GM19240 (cell line): Measurements from ENCODE around the gene ERMP1.
"Not testable (repeated sequence)": the region's sequence is repeated elsewhere in the genome, so short reads cannot be mapped to it uniquely, and the experiment has no call there.

ENCODE experiments used
- DNase-seq: peaks from one replicate; pipeline ENCODE4 v3.0.0; 2011; ENCODE audit warnings: low spot score; ENCODE audit not compliant: insufficient read length

The ERMP1 gene, protein sequence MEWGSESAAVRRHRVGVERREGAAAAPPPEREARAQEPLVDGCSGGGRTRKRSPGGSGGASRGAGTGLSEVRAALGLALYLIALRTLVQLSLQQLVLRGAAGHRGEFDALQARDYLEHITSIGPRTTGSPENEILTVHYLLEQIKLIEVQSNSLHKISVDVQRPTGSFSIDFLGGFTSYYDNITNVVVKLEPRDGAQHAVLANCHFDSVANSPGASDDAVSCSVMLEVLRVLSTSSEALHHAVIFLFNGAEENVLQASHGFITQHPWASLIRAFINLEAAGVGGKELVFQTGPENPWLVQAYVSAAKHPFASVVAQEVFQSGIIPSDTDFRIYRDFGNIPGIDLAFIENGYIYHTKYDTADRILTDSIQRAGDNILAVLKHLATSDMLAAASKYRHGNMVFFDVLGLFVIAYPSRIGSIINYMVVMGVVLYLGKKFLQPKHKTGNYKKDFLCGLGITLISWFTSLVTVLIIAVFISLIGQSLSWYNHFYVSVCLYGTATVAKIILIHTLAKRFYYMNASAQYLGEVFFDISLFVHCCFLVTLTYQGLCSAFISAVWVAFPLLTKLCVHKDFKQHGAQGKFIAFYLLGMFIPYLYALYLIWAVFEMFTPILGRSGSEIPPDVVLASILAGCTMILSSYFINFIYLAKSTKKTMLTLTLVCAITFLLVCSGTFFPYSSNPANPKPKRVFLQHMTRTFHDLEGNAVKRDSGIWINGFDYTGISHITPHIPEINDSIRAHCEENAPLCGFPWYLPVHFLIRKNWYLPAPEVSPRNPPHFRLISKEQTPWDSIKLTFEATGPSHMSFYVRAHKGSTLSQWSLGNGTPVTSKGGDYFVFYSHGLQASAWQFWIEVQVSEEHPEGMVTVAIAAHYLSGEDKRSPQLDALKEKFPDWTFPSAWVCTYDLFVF

DNA sequence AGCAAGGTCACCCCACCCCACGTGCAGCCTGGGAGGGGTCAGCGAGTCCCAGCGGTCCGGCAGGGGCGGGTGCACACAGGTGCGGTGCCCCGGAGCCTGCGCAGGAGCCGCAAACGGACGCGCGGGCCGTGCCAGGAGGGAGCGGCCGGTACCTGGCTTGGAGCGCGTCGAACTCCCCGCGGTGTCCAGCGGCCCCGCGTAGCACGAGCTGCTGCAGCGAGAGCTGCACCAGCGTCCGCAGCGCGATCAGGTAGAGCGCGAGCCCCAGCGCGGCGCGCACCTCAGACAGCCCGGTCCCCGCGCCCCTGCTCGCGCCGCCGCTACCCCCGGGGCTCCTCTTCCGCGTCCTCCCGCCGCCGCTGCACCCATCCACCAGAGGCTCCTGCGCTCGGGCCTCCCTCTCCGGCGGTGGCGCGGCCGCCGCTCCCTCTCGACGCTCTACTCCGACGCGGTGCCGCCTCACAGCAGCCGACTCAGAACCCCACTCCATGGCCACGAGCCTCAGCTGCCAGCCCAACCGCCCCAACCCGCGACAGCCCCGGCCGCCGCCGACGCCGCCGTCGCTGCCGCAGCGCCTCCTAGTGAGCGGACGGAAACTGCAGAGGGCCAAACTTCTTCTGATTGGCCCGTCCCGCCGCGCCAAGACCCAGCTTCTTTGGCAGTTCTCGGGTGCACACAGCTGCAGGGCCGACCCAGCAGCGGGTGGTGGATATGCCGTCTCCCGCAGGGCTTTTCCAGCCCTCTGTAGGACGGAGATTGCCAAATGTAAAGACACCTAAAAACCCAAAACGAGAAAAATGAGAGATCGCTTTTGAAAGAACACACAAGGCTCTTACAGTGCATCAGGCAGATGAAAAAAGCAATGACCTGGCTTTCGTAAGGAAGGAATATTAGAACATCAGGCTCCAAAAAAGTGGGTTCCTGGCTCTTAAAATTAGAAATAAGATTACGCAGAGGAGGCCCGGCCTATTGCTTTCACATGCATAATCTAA, at the start of gene ERMP1:
Gene ERMP1 (minus strand): TSS at position 580 of the 992 bp plus-strand sequence. CDS start 90 bp downstream, at position 490.
- DNase-seq, result peak; percentile 59

DNA sequence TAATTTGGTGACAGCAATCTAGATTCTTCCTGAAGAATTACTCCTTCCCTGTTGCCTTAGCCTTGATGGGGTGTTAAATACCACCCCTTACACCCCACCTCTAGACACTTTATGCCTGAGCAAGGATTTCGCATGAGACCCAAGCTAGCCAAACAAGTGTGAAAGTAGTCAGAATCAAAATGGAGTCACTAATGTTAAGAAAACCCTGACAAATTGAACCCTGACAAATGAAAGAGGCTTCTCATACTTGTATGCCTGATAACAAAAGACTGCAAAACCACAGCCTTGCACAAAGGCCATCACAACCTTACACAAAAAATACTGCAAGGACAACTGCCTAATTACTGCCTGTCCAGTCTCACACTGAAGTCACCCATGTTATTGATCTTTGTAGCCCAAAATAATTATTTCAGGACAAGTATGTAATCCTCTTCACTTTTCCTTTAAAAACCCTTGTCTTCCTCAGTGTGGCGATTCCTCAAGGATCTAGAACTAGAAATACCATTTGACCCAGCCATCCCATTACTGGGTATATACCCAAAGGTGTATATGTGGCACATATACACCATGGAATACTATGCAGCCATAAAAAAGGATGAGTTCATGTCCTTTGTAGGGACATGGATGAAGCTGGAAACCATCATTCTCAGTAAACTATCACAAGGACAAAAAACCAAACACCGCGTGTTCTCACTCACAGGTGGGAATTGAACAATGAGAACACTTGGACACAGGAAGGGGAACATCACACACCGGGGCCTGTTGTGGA, 49.5 kb upstream of the ERMP1 start:
- not testable (repeated sequence) for DNase-seq

DNA sequence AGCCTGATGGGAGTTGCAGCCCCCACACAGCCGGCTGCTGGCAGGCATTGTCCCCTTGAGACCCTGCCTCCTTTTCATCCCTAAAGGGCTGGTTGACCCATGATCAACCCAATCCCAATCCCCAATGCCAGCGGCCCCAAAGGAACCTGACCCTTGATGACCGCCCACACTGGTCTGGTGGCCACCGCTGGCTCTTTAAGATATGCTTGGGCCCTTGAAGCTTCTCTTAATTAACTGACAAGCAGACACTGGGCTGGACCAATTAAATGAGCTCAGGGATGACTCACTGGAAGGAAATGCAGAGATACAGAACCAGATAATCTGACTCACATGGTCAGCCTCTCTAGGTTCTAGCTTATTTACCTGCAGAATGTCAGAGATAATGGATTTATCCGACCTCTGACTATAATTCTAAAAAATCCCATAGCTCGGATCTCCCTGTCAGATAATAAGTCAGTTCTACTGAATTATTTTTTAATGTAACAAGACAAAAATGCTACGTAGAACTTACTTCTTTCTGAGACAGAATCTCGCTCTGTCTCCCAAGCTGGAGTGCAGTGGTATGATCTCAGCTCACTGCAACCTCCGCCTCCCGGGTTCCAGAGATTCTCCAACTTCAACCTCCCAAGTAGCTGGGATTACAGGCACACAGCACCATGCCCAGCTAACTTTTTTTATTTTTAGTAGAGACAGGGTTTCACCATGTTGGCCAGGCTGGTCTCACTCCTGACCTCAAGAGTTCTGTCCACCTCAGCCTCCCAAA, 46.7 kb upstream of the ERMP1 start:
- no peak for DNase-seq

DNA sequence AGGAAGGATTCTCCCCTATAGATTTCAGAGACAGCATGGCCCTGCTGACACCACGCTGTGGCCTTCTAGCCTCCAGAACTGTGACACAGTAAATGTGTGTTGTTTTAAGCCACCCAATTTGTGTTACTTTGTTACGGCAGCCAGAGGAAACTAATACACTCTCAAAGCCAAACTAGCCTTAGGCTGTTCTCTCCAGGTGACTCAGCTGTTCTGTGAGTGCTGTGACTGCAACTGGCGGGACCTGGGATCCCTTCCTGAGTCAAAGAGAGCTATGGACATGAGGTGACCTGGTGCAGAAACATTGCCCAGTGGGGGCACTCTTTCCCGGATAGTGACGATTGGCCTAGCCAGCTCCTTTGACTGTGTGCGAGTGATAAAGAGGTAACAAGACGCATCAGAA, 43.8 kb upstream of the ERMP1 start:
- no peak for DNase-seq

DNA sequence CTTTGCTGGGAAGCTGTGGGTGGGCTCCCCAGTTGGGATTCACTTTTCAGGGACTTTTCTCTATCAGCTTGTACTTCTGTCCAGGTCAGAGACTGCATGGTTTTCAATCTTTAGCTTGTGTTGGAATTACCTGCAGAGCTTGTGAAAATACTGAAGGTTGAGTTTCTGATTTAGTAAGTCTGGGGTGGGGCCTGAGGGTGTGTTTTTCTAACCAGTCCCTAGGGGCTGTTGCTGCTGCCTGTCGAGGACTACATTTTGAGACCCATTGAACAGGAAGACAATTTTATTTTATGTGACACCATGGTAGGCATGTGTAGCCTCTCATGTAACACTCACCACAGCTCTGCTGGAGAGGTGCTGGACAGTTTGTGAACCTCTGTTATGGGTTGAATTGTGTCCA, 43.1 kb upstream of the ERMP1 start:
- no peak for DNase-seq

DNA sequence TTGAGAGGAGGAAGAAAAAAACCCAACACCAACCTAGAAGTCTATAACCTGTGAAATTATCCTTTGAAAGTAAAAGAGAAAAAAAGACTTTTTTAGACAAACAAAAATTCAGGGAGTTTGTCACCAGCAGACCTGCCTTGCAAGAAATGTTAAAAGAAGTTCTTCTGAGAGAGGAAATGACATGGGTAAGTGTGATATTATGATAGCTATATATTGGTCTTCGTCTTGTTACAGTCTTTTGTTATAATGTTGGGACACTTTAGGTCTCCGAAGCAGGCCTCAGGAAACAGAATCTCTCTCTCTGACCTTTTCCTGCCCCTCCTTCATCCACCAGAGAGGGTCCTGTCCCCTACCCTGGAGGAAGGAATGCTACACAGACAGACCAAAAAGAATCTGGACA, 41.1 kb upstream of the ERMP1 start:
- DNase-seq, result no peak

DNA sequence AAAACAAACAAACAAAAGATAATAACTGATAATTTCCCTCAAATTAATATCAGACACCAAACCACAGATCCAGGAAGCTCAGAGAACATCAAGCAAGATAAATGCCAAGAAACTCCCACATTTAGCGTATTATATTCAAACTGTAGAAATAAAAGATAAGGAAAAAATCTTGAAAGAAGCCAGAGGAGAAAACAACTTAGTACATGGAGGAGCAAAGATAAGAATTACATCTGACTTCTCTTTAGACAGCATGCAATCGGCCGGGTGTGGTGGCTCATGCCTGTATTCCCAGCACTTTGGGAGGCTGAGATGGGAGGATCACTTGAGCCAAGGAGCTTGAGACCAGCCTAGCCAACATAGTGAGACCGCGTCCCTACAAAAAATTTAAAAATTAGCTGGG, 40.5 kb upstream of the ERMP1 start:
- no peak for DNase-seq

DNA sequence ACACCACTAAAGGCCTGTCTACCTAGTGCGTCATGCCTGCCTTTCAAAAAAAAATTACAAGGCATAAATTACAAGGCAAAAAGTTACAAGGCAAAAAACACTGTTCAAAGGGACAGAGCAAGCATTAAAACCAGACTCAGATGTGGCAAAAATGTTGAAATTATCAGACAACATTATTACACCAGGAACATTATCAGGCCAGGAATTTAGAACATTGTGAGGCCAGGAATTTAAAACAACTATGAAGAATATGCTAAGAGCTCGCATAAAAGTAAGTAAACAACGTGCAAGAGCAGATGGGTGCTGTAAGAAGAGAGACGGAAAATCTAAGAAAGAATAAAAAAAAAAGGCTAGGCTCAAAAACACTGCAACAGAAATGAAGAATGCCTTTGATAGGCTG, 39.6 kb upstream of the ERMP1 start:
- no peak for DNase-seq

DNA sequence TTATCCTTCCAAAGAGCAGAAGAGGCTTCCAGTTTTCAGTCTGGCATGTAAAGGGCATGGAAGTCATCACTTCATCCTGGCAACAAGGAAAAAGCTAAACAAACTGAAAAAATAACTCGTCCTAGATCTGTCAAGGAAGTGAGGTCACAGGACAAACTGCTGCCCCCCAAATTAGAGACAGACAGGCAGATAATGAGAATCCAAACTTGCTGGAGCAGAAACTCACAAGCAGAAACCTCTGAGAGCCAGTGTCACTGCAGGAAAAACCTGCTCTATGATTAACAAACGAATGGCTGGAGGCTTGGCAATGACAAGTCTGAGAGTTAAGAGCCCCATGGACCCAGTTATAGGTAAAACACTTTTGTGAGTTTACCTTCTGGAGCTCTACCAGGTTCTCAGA, 38.9 kb upstream of the ERMP1 start:
- no peak for DNase-seq

DNA sequence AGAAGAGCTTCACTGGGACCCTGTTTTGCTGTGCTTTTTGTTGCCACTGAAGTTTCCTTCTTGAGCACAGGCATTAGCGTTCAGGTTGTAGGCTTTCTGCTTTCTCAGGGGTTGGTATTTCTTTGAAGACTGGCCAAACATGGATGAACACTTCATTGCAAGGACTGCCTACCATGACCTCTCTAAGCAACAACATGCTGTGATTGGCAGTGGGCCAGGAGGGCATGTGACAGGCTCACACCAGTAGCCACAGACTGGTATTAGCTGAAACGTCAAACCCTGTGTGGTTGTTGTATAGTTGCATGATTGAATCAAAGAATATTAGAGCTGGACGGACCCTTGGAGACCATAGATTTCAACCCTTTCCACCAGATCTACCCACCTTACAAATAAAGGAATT, 37.8 kb upstream of the ERMP1 start:
- no peak for DNase-seq

DNA sequence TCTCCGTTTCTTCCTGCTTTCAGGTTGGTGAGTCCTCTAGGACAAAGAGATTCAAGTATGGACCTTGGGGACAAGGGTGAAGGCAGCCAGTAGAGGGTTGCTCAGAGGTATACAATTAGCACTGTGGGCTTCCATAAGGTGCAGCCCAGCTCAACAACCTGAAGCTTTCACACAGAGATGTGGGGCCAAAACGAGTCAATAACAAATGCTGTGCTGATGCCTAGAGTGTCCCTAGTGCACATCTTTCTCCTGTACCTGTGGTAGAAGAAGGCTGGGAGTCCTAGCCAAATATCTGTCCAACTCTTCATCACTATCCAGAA, 37.1 kb upstream of the ERMP1 start:
- DNase-seq, result no peak

DNA sequence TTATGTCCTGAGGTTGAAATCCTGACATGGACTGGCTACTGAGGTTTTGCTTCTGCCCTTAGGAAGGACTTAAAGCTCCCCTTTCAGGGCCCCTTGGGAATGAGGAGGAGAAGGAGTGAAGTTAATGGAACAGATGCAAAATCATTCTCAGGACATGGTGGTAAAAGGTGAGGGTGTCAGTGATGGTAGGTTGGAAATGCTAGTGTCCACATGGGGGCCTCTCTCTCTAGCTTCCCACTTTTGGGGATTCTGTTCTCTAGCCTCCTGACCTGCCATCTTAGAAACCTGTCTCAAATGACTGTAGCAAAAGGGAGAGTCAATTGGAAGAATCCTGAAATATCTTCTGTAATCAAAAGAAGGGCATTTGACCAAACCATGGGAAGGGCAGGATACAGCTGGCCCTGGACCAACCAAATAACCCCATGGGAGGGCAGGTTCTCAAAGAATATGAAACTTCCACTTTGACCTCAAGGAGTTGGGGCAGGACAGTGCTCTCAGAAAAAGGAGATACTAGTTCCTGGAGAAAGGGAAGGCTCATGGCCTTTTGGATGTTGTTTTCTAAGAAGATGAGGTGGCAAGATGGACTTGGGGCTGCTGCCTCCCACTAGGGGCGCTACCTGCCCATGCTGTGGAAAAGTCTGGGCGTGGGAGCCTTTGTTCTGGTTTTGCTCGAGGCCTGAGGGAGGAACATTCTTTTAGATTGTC, 36.5 kb upstream of the ERMP1 start:
- no peak for DNase-seq

DNA sequence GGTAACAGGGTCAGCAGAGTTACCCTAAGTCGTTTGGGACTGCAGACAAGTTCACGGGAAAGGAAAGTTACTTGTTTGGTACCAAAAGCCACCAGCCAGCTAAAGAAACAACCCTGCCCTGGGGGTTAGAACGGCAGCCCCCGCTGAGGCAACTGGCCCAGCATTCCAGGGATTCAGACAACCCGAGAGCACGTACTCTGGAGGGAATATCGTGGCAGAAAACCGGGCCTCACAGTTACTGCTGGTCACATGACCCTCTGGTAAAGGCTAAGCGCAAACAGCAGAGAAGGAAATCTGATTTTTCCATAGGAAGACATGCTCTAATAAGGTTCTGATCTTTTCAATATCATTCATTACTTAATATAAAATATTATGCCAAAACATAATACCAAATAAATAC, 35.3 kb upstream of the ERMP1 start:
- no peak for DNase-seq

DNA sequence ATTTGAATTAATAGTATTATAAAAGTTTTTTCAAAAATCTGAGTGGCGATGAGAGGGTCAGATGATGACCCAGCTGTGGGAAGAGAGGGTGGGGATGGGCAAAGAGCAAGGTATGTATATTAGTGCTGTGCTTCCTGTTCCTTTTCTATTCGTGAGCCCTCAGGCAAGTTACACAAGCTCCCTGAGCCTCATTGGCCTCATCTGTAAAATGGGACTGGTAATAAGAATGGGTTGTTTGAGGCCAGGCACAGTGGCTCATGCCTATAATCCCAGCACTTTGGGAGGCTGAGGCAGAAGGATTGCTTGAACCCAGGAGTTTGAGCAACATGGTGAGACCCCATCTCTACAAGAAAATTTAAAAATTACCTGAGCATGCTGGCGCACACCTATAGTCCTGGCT, 33.8 kb upstream of the ERMP1 start:
- no peak for DNase-seq

DNA sequence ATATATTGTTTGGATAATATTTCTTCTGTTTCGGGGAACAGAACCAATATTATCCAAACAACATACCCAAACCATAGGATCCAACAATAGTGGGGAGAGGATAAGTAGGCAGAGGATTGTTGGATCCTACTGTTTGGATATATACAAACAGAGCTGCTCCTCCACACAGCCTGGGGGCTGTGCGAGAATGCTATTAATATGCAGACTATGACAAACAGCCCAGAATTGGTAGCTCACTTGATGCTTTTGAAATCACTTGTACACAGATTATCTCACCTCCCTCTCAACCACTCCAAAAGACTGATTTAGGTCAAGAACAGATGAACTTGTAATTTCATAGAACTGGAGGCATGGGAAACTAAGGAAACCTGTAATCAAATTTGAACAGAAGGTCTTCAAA, 33.4 kb upstream of the ERMP1 start:
- DNase-seq, result no peak

DNA sequence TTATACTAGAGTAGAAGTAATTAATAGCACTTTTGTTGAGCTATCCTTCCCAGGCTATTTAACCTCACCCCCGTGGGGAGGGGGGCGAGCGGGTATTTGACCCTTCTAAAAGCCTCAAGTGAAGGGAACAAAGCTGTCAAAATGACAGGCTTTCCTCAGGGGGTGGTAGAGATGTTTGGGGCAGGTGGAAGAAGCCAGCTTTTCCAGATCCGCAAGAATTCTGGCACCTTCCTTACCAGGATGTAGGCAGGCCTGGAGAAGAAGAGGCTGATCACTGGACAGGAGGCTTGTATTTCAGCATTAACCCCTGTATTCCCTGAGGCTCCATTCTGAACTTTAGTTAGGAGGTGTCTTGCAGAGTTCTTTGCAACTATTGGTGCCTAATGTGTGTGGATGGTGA, 31.5 kb upstream of the ERMP1 start:
- DNase-seq, result no peak

DNA sequence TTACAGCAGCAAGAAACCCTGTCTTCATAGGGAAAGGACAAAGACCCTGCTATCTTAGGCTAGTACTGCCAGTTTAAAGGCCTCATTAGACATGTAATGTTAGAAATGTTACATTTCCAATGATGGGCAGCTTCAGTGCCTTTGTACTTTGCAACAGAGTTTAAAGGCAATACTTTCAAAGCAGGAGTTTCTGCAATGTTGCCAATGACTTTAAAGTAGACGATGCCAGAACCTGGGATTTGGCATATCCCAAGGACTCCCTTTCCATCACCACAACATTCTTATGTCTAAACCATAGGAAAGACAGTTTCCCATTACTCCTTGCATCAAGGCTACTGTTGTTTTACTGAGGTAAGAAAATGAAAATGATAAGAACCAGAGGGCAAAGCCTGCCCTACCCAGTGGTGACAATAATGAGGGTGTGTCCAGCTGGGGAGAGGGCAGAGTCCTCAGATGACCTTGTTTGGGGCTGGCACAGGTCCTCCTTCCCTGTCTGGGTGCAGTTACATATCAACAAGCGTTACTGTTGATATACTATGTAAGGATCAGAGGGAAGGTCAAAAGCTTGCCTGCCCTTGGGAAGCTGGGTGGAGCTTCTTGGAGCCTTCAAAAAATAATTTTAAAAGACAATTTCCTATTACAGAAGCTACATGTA, 30.3 kb upstream of the ERMP1 start:
- DNase-seq, result no peak

DNA sequence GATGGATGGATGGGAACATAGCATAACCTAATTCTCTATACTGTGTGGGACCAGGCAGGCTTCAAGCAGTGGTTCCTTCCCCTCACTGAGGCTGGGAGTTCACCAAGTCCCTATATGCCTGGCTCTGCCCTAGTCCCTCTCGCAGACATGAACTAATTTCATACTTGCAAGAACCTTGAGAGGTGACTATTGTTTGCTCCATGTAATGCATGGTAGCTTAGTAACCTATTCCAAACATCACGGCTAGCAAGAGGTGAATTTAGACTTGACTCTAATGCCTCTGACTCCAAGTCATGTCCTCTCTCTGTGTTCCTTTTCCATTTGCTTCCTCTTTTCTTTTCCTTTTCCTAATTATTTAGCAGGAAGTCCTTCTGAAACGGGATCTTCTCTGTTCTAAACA, 25.9 kb upstream of the ERMP1 start:
- DNase-seq, result no peak

DNA sequence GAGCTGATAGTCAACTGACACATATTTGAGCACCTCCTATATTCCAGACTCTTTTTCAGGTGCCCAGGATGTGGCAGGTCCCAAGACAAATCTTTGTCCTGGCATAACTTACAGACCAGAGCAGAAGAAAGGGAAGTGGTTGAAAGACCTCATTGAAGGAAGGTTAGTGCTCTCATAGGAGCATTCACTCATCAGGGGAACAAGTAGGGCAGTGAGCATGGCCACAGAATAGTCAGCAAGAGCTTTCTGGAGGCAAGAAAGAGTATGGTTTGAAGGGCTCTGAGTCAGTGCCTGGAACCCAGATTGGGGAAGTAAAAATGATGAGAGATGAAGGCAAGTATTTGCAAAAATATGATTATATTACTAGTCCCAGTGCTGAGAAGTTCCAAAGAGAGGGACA, 25.0 kb upstream of the ERMP1 start:
- no peak for DNase-seq
